ENCODE measurements around the gene CLCF1. TPM values are rescaled to one million over a fixed set of nuclear protein-coding genes. Genes with fewer than 3 reads are reported as not detected.

The CLCF1 gene
- total and polyA plus RNA-seq, 8 donors: 2.6 to 69.2 (median 5.4) TPM; not detected in 1

DNA sequence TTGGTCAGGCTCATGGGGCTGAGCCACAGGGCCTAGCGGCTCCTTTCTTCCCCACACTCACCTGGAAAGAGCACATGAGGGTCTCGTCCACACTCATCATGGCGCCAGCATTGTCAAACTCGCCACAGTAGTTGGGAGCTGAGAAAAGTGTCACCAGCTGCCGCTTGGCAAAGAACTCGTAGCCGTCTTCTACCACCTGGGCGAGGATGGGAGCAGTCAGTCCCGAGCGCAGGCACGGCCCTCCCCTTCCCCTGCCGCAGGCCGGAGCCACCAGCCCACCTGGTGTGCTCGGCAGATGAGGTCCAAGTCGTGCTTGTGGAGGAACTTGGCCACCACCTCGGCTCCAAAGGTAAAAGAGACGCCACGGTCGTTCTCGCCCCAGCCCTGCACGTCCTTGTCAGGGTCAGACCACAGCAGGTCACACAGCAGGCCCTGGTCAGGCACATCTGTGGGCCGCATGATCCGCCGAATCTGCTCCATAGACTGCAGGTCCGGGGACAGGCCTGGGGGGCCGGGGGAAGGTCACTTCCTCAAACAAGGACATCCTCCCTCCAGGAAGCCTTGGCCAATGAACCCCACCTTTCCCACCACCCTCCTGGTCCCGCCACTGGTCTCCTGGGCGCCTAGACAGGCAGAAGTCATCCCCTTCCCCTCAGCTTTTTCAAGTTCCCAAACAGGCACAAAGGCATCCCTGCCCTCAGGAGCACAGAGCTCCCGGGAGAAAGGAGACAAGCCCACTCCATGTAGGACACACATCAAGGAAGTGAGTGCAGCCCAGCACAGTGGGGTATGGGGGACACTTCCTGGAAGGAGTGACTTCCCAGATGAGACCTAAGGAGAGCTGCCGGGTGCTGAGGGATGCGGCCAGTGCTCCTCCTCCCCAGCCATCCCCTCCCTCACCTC, 25.5 kb upstream of the CLCF1 start:
- Histone ChIP-seq H3K4me1 (peaks cover 31 to 69% (median 57%) of the 10 kb centered on the region in 4 donors), H3K9me3 (no peaks in the 10 kb centered on the region), H3K4me3 (no peak overlapping the region), H3K36me3 (peaks cover 28 to 66% (median 57%) of the 10 kb centered on the region in 4 donors), H3K27ac (peak overlapping the region in 2 of 5 donors; percentile 26 to 96), H3K27me3 (no peaks in the 10 kb centered on the region)
- WGBS, 5 donors: 80 to 85% (median 83%) methylated on average over 18 to 31 of the region's 31 CpGs
- intact Hi-C loops (cut with DNase I; ENCODE audit: low total_unique reads): loop anchor here (10.0 kb wide), 1 partner anchor 96 kb away; no protein-coding TSS in a partner anchor
- DNase-seq: no peak
- TF ChIP-seq POLR2A (IDR thresholded peaks at IDR 0.05) (no peak), EP300 (IDR thresholded peaks at IDR 0.05) (no peak), POLR2AphosphoS5 (IDR thresholded peaks at IDR 0.05) (no peak)
- TF ChIP-seq, protein P1, sequence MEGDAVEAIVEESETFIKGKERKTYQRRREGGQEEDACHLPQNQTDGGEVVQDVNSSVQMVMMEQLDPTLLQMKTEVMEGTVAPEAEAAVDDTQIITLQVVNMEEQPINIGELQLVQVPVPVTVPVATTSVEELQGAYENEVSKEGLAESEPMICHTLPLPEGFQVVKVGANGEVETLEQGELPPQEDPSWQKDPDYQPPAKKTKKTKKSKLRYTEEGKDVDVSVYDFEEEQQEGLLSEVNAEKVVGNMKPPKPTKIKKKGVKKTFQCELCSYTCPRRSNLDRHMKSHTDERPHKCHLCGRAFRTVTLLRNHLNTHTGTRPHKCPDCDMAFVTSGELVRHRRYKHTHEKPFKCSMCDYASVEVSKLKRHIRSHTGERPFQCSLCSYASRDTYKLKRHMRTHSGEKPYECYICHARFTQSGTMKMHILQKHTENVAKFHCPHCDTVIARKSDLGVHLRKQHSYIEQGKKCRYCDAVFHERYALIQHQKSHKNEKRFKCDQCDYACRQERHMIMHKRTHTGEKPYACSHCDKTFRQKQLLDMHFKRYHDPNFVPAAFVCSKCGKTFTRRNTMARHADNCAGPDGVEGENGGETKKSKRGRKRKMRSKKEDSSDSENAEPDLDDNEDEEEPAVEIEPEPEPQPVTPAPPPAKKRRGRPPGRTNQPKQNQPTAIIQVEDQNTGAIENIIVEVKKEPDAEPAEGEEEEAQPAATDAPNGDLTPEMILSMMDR (IDR thresholded peaks at IDR 0.05): no peak

DNA sequence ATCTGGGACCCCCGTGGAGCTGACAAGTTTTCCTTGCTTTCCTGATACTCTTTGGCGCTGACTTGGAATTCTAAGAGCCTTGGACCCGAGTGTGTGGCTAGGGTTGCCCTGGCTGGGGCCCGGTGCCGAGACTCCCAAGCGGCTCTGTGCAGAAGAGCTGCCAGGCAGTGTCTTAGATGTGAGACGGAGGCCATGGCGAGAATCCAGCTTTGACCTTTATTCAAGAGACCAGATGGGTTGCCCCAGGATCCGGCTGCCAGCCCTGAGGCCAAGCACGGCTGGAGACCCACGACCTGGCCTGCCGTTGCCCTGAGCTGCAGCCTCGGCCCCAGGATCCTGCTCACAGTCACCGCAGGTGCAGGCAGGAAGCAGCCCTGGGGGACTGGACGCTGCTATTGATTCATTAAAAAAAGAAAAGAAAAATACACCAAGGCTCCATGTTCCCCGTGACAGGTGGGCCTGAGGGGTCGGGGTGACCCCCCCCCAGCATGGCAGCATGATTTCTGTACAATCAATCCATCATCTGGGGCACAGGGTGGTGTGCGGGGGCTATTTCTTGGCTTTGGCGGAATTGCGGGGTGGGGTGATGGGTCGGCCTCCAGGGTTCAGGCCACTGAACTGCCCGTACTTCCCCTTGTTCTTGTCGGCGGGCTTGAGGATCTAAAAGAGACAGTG, 24.7 kb upstream of the CLCF1 start:
- 78 to 86% (median 81%) methylated on average over 21 to 24 of the region's 24 CpGs for WGBS, 5 donors
- Histone ChIP-seq H3K4me1 (peaks cover 31 to 72% (median 58%) of the 10 kb centered on the region in 4 donors), H3K9me3 (no peaks in the 10 kb centered on the region), H3K36me3 (peaks cover 28 to 74% (median 64%) of the 10 kb centered on the region in 4 donors), H3K4me3 (no peak overlapping the region), H3K27ac (no peak overlapping the region), H3K27me3 (no peaks in the 10 kb centered on the region)
- TF ChIP-seq POLR2AphosphoS5 (IDR thresholded peaks at IDR 0.05) (no peak), EP300 (IDR thresholded peaks at IDR 0.05) (no peak), POLR2A (IDR thresholded peaks at IDR 0.05) (no peak)
- TF ChIP-seq, protein P1 (IDR thresholded peaks at IDR 0.05): no peak
- DNase-seq: no peak
- intact Hi-C loops (cut with DNase I; ENCODE audit: low total_unique reads): loop anchor here (10.0 kb wide), 1 partner anchor 97 kb away; no protein-coding TSS in a partner anchor

DNA sequence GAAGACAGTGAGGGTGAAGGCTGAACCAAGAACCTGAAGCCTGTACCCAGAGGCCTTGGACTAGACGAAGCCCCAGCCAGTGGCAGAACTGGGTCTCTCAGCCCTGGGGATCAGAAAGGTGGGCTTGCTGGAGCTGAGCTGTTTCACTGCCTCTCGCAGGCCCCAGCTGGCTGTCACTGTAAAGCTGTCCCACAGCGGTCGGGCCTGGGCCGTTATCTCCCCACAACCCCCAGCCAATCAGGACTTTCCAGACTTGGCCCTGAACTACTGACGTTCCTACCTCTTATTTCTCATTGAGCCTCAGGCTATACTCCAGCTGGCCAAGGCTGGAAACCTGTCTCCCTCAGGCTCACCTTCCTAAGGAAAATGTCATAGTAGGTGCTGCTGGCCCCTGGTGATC, 24.1 kb upstream of the CLCF1 start:
- H3K4me1 ChIP-seq: peaks cover 32 to 73% (median 61%) of the 10 kb centered on the region in 4 donors
- WGBS, 5 donors: 59 to 68% (median 63%) methylated on average over 6 of the region's 6 CpGs
- peaks cover 28 to 74% (median 64%) of the 10 kb centered on the region in 4 donors for H3K36me3 ChIP-seq
- H3K27ac ChIP-seq: no peak overlapping the region
- intact Hi-C loops (cut with DNase I; ENCODE audit: low total_unique reads): loop anchor here (10.0 kb wide), 1 partner anchor 97 kb away; no protein-coding TSS in a partner anchor
- TF ChIP-seq POLR2AphosphoS5 (IDR thresholded peaks at IDR 0.05): no peak
- TF ChIP-seq POLR2A (IDR thresholded peaks at IDR 0.05): no peak
- TF ChIP-seq, protein P1 (IDR thresholded peaks at IDR 0.05): no peak
- no peak for TF ChIP-seq EP300 (IDR thresholded peaks at IDR 0.05)
- H3K9me3 ChIP-seq: no peaks in the 10 kb centered on the region
- no peak for DNase-seq
- no peak overlapping the region for H3K4me3 ChIP-seq
- no peaks in the 10 kb centered on the region for H3K27me3 ChIP-seq

Measured in stomach (tissue), 9 donors.